SKM-1 treated with dmso at 0.1 percent for 144 hours (cell line): ENCODE data around the gene DDX1.
"Not testable (repeated sequence)": the region's sequence is repeated elsewhere in the genome, so short reads cannot be mapped to it uniquely, and the experiment has no call there.

Experiments used
- DNase-seq: peaks from one replicate; lab custom pipeline; 2025; ENCODE audit not compliant: unreplicated experiment; lab: John Stamatoyannopoulos, UW

The DDX1 gene

DNA sequence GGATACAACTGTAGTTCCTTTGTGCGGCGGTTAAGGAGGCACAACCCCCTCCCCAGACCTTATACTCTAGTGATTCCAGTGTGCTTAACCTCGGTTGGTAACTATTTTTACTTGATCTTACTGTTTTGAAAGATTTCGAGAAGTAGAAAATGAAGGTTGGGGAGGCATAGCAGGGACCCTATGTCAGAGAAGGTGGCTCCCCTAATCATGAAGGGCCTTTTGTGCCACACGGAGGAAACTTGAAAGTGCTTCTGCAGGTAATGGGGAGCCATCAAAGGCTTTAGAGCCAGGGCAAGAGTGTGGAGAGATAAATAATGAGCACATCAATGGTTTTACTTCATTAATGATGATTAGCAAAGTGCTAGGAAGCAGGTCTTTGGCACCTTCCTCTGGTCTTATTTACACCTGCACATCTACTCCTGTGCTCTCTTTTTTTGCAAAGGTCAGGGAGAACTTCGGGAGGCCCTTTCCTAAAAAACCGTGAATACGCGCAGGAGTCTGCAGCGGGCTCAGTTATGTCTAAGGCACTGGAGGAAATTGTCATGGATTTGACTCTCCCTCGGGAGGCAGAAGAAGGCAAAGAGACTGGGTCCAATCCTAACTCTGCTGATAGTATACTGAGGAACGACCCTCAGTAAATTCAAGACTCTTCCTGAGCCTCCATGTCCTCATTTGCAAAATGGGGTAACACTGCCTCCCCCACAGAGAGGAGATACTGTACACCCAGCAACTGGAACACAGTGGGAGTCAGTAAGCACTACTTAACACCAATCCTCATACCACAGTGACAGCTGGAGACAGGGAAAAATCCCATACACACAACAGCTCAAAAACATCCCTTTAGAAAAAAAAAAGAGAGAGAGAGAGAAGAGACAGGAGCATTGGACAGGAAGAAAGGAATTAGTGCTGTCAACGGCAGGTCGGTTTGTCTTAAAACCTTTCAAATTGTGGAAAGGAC, 81.6 kb downstream of the DDX1 start:
- DNase-seq, result no peak

- no peak for DNase-seq
Measured at GRCh38 chr2:15673919-15674636, 82.4 kb downstream of the DDX1 start.

DNA sequence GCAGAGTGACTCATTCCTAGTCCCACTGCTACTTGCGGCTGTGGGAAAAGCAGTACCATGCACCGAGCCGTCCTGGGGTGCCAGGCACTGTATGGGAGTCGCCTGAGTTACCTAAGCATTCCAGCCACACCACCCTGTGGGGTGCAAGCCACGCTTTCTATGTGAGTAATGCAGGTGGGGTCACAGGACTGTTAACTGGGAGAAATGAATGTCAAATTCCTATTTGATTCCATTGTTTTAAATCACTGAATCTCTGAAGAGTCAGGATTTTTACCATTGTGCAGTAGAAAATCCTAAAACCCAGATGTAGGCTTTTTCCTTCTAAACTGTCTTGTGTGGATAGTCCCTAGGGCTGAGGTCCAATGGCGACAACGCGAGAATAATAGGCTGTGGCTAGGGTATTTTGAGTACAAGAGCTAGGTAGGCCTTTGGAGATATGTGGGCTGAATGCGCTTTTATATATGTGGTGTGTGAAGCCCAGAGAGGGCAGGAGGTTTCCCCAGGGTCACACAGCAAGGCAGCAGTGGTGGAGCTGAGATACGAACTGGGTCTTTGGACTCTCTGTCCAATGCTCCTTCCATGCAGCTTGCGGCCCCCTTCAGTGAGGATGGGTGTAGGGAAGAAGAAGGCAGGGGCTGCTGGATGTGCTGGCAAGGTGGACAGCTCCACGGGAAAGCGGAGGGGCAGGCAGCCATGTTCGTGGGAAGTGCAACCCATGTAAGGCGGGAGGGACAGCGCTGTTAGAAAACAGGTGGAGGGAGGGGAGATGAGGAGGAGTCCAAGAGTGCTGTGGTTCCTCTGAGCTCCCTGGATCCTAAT, 83.2 kb downstream of the DDX1 start:
- DNase-seq, result no peak

DNA sequence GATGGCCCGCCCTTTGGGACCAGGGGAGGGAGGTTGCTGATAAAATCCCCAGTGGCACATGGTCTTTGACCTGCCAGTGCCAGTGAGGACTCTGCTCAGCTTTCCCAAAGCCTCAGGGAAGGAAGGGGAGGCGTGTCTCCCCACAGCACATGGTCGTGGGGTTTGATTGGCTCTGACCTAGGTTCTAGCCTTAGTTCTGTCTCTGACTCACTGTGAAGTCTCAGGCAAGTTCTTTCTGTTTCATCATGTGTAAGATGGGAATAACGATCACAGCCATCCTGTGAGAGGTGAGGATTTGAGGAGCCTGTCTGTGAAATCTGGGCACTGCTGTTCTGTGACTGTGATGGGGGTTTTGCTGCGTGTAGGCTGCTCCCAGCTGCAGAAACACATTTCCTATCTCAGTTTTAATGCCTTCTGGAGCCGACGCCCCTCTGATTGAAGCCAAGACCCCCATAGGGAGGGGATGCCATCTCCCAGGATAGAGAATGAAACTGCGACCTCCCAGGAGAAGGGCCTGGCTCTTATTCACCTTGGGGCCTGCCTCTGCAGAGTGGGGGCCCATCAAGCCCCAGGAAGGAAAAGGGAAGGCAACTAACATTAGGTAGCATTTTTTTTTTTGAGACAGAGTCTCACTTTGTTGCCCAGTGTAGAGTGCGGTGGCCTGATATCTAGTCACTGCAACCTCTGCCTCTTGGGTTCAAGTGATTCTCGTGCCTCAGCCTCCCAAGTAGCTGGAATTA, 84.0 kb downstream of the DDX1 start:
- DNase-seq, result no peak

- DNase-seq, result no peak
Measured at GRCh38 chr2:15677141-15677843, 85.6 kb downstream of the DDX1 start.

- DNase-seq, result no peak
Measured at GRCh38 chr2:15678346-15678745, 86.7 kb downstream of the DDX1 start.

DNA sequence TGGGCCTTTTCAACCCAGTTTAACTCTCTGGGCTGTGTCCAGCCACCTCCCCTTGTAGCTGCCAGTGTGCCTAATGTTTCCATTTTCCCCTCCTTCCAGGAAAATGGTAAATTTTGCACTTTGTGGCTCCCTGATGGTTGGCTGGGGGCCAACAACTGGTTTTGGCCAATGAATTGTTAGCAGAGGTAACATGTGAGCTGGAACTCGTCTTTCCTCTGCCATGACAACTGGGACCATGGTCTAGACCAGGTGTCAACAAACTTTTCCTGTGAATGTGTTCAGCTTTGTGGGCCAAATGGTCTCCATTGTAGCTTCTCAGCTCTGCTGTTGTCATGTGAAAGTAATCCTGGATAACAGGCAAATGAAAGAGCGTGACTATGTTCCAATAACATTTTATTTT, 87.2 kb downstream of the DDX1 start:
- no peak for DNase-seq

DNA sequence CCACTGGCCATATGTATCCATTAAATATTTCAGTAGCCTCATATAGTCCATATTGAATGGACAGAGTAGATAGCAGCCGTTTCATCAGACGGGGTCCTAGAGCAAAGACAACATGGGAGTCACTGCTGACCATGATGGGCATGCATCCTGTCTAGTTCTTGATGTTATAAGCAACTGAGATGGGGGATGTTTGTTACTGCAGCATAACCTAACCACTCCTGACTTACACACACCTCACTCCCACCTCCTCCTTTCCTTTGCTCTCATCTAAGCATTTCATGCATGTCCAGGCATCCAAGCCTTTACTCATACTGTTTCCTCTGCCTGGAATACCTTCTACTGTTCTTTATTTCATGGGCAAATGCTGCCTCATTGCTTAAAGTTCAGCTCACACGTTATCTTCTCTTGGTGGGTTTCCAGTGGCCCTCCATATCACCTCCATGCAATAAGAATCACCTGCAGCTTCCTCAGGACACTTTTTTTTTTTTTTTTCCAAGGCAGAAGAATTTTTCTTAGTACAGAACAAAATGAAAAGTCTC, 87.8 kb downstream of the DDX1 start:
- no peak for DNase-seq

- DNase-seq, result not testable (repeated sequence)
Measured at GRCh38 chr2:15680132-15680531, 88.5 kb downstream of the DDX1 start.
